WTC11 (cell line): ENCODE measurements around the gene SOCS7. TPM values are rescaled to one million over a fixed set of nuclear protein-coding genes. Genes with fewer than 3 reads are reported as not detected.

Source experiments
- ATAC-seq: fragments of 200-7000 bp; cut with Tn5 transposase; 2 replicates; pipeline ENCODE4 v1.10.0; 2021; ENCODE audit warnings: mild to moderate bottlenecking, moderate library complexity
- CTCF ChIA-PET: fragments of 300-600 bp; sonication (Branson Sonifier 250); formaldehyde crosslinking; loops from one replicate; lab custom pipeline; 2021; ENCODE audit warnings: antibody characterized with exemption; lab: Charles Lee
- POLR2A ChIA-PET: fragments of 350-600 bp; sonication (Branson Sonifier 250); formaldehyde crosslinking; loops from one replicate; lab custom pipeline; 2021; ENCODE audit warnings: antibody characterized with exemption; lab: Charles Lee
- DNase-seq: peaks from one replicate; pipeline ENCODE4 v3.0.0; 2021; ENCODE audit warnings: low spot score
- H3K27ac Mint-ChIP-seq: 2 replicates; pipeline ENCODE4 v1.8.0; 2021; ENCODE audit warnings: mixed read lengths
- H3K27me3 Mint-ChIP-seq: 2 replicates; pipeline ENCODE4 v1.8.0; 2021; ENCODE audit warnings: low read depth, mild to moderate bottlenecking, moderate library complexity, mixed read lengths
- H3K36me3 Mint-ChIP-seq: 2 replicates; pipeline ENCODE4 v1.8.0; 2021; ENCODE audit warnings: mixed read lengths
- H3K4me1 Mint-ChIP-seq: 2 replicates; pipeline ENCODE4 v1.8.0; 2022; ENCODE audit warnings: mixed read lengths
- H3K4me3 Mint-ChIP-seq: 2 replicates; pipeline ENCODE4 v1.8.0; 2021; ENCODE audit warnings: mild to moderate bottlenecking, moderate library complexity, mixed read lengths
- H3K9me3 Mint-ChIP-seq: 2 replicates; pipeline ENCODE4 v1.8.0; 2021; ENCODE audit warnings: mixed read lengths
- ATF1 ChIP-seq: sonication (generic); formaldehyde crosslinking; IDR thresholded peaks from 2 replicates; pipeline ENCODE4 v1.8.1; 2023; ENCODE audit warnings: mild to moderate bottlenecking, moderate library complexity, missing genetic modification reagents
- ELF4 ChIP-seq: sonication (generic); formaldehyde crosslinking; IDR thresholded peaks from 2 replicates; pipeline ENCODE4 v1.8.1; 2022; ENCODE audit warnings: low read depth, mild to moderate bottlenecking, moderate library complexity, missing genetic modification reagents
- GRHL2 ChIP-seq: fragments of 250-450 bp; sonication (Bioruptor Pico); IDR thresholded peaks from 2 replicates; pipeline ENCODE4 v1.8.0; 2022; ENCODE audit warnings: mild to moderate bottlenecking, moderate library complexity; ENCODE audit not compliant: insufficient replicate concordance, severe bottlenecking
- IRF2 ChIP-seq: sonication (generic); formaldehyde crosslinking; IDR thresholded peaks from 2 replicates; pipeline ENCODE4 v1.8.0; 2022; ENCODE audit warnings: low read depth, missing genetic modification reagents, borderline replicate concordance
- JAZF1 ChIP-seq: fragments of 250-450 bp; sonication (Bioruptor Pico); IDR thresholded peaks from 2 replicates; pipeline ENCODE4 v1.9.0; 2021; ENCODE audit warnings: moderate library complexity, mild to moderate bottlenecking, inconsistent platforms
- NFATC4 ChIP-seq: fragments of 250-450 bp; sonication (Bioruptor Pico); IDR thresholded peaks from 2 replicates; pipeline ENCODE4 v1.9.0; 2021; ENCODE audit warnings: mild to moderate bottlenecking
- RELA ChIP-seq: sonication (generic); formaldehyde crosslinking; IDR thresholded peaks from 2 replicates; pipeline ENCODE4 v1.8.1; 2022; ENCODE audit warnings: missing genetic modification reagents, mild to moderate bottlenecking, borderline replicate concordance
- TCF7 ChIP-seq: sonication (generic); formaldehyde crosslinking; IDR thresholded peaks from 2 replicates; pipeline ENCODE4 v1.8.0; 2022; ENCODE audit warnings: mild to moderate bottlenecking, low read depth, missing genetic modification reagents, moderate library complexity
- TEAD1 ChIP-seq: sonication (generic); formaldehyde crosslinking; IDR thresholded peaks from 2 replicates; pipeline ENCODE4 v1.8.0; 2022; ENCODE audit warnings: mild to moderate bottlenecking, missing genetic modification reagents
- ZBTB21 ChIP-seq: sonication (generic); formaldehyde crosslinking; IDR thresholded peaks from 2 replicates; pipeline ENCODE4 v1.8.1; 2023; ENCODE audit warnings: mild to moderate bottlenecking, missing genetic modification reagents, borderline replicate concordance
- ZNF138 ChIP-seq: sonication (generic); formaldehyde crosslinking; conservative IDR thresholded peaks from 2 replicates; pipeline ENCODE4 v1.8.1; 2022; ENCODE audit warnings: mild to moderate bottlenecking, moderate library complexity, missing genetic modification reagents
- ZNF232 ChIP-seq: sonication (generic); formaldehyde crosslinking; IDR thresholded peaks from 2 replicates; pipeline ENCODE4 v1.8.0; 2022; ENCODE audit warnings: mild to moderate bottlenecking, missing genetic modification reagents
- total RNA-seq: library from RNA; stranded (reverse); gene quantifications from 3 replicates; pipeline ENCODE4 v1.2.3, GENCODE V29; 2021
- TF ChIP-seq, protein P1 (sequence below): sonication (generic); formaldehyde crosslinking; IDR thresholded peaks from 2 replicates; pipeline ENCODE4 v1.8.0; 2022; ENCODE audit warnings: mild to moderate bottlenecking, missing genetic modification reagents
- TF ChIP-seq, protein P2 (sequence below): sonication (generic); formaldehyde crosslinking; IDR thresholded peaks from 2 replicates; pipeline ENCODE4 v1.8.0; 2022; ENCODE audit warnings: mild to moderate bottlenecking, missing genetic modification reagents
- TF ChIP-seq, protein P3 (sequence below): sonication (generic); formaldehyde crosslinking; IDR thresholded peaks from 2 replicates; pipeline ENCODE4 v1.8.1; 2023; ENCODE audit warnings: mild to moderate bottlenecking, moderate library complexity, missing genetic modification reagents
- TF ChIP-seq, protein P4 (sequence below): fragments of 250-450 bp; sonication (Bioruptor Pico); IDR thresholded peaks from 2 replicates; pipeline ENCODE4 v1.9.0; 2021; ENCODE audit warnings: mild to moderate bottlenecking
- TF ChIP-seq, protein P5 (sequence below): fragments of 250-450 bp; sonication (Bioruptor Pico); IDR thresholded peaks from 2 replicates; pipeline ENCODE4 v1.9.0; 2021; ENCODE audit warnings: mild to moderate bottlenecking, borderline replicate concordance
- TF ChIP-seq, protein P6 (sequence below): fragments of 250-450 bp; sonication (Bioruptor Pico); IDR thresholded peaks from 2 replicates; pipeline ENCODE4 v1.9.0; 2021; ENCODE audit warnings: moderate library complexity, mild to moderate bottlenecking, inconsistent platforms, borderline replicate concordance
- TF ChIP-seq, protein P7 (sequence below): sonication (generic); formaldehyde crosslinking; IDR thresholded peaks from 2 replicates; pipeline ENCODE4 v1.8.1; 2023; ENCODE audit warnings: mild to moderate bottlenecking, missing genetic modification reagents, moderate library complexity

The SOCS7 gene
- total RNA-seq, 1 experiment from 2014 or later = 33.6 TPM

DNA sequence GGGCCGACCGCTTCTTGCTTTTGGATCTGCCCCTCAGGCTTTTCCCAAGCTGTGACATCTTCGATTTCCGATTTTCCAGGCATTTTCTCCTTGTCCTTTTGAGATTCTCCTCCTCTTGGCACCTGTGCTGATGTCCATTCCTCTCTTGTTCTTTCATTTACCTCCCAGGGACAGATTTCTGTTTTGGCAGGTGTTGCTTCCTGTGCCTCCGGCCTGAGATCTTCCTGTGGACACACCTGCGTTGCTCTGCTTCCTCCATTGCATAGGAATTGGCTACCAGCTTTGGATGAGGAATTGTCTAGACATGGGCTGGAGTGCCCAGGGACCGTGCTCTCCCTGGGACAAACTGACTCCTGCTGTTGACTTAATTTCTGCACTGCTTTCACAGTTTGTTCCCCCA lies 23.0 kb upstream of the SOCS7 start:
- CTCF ChIA-PET = interaction anchor here (1.8 to 10.4 kb wide), 2 partner anchors 17 to 86 kb away, joined by 8 to 221 read pairs; partner anchors contain the start of gene GPR179
- H3K4me3 Mint-ChIP-seq = no peak overlapping the region
- no peaks in the 10 kb centered on the region for H3K9me3 Mint-ChIP-seq
- TF ChIP-seq ZNF138 = no peak
- TF ChIP-seq ZNF232 = no peak
- TF ChIP-seq ELF4 (CRISPR knock-in tag) = no peak
- TF ChIP-seq, protein P1, sequence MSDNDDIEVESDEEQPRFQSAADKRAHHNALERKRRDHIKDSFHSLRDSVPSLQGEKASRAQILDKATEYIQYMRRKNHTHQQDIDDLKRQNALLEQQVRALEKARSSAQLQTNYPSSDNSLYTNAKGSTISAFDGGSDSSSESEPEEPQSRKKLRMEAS (CRISPR knock-in tag) = no peak
- no peak for TF ChIP-seq TEAD1 (CRISPR knock-in tag)
- TF ChIP-seq, protein P2, sequence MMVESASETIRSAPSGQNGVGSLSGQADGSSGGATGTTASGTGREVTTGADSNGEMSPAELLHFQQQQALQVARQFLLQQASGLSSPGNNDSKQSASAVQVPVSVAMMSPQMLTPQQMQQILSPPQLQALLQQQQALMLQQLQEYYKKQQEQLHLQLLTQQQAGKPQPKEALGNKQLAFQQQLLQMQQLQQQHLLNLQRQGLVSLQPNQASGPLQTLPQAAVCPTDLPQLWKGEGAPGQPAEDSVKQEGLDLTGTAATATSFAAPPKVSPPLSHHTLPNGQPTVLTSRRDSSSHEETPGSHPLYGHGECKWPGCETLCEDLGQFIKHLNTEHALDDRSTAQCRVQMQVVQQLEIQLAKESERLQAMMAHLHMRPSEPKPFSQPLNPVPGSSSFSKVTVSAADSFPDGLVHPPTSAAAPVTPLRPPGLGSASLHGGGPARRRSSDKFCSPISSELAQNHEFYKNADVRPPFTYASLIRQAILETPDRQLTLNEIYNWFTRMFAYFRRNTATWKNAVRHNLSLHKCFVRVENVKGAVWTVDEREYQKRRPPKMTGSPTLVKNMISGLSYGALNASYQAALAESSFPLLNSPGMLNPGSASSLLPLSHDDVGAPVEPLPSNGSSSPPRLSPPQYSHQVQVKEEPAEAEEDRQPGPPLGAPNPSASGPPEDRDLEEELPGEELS (CRISPR knock-in tag) = no peak
- TF ChIP-seq NFATC4 = no peak
- TF ChIP-seq RELA (CRISPR knock-in tag) = no peak
- no peak for TF ChIP-seq ATF1 (CRISPR knock-in tag)
- TF ChIP-seq, protein P3, sequence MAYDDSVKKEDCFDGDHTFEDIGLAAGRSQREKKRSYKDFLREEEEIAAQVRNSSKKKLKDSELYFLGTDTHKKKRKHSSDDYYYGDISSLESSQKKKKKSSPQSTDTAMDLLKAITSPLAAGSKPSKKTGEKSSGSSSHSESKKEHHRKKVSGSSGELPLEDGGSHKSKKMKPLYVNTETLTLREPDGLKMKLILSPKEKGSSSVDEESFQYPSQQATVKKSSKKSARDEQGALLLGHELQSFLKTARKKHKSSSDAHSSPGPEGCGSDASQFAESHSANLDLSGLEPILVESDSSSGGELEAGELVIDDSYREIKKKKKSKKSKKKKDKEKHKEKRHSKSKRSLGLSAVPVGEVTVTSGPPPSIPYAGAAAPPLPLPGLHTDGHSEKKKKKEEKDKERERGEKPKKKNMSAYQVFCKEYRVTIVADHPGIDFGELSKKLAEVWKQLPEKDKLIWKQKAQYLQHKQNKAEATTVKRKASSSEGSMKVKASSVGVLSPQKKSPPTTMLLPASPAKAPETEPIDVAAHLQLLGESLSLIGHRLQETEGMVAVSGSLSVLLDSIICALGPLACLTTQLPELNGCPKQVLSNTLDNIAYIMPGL = no peak
- TF ChIP-seq, protein P4, sequence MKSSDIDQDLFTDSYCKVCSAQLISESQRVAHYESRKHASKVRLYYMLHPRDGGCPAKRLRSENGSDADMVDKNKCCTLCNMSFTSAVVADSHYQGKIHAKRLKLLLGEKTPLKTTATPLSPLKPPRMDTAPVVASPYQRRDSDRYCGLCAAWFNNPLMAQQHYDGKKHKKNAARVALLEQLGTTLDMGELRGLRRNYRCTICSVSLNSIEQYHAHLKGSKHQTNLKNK (CRISPR knock-in tag) = no peak
- TF ChIP-seq IRF2 (CRISPR knock-in tag) = no peak
- TF ChIP-seq ZBTB21 (CRISPR knock-in tag) = no peak
- TF ChIP-seq GRHL2 (CRISPR knock-in tag) = no peak
- TF ChIP-seq, protein P5, sequence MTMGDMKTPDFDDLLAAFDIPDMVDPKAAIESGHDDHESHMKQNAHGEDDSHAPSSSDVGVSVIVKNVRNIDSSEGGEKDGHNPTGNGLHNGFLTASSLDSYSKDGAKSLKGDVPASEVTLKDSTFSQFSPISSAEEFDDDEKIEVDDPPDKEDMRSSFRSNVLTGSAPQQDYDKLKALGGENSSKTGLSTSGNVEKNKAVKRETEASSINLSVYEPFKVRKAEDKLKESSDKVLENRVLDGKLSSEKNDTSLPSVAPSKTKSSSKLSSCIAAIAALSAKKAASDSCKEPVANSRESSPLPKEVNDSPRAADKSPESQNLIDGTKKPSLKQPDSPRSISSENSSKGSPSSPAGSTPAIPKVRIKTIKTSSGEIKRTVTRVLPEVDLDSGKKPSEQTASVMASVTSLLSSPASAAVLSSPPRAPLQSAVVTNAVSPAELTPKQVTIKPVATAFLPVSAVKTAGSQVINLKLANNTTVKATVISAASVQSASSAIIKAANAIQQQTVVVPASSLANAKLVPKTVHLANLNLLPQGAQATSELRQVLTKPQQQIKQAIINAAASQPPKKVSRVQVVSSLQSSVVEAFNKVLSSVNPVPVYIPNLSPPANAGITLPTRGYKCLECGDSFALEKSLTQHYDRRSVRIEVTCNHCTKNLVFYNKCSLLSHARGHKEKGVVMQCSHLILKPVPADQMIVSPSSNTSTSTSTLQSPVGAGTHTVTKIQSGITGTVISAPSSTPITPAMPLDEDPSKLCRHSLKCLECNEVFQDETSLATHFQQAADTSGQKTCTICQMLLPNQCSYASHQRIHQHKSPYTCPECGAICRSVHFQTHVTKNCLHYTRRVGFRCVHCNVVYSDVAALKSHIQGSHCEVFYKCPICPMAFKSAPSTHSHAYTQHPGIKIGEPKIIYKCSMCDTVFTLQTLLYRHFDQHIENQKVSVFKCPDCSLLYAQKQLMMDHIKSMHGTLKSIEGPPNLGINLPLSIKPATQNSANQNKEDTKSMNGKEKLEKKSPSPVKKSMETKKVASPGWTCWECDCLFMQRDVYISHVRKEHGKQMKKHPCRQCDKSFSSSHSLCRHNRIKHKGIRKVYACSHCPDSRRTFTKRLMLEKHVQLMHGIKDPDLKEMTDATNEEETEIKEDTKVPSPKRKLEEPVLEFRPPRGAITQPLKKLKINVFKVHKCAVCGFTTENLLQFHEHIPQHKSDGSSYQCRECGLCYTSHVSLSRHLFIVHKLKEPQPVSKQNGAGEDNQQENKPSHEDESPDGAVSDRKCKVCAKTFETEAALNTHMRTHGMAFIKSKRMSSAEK (CRISPR knock-in tag) = no peak
- TF ChIP-seq JAZF1 (CRISPR knock-in tag) = no peak
- no peak for TF ChIP-seq TCF7 (CRISPR knock-in tag)
- TF ChIP-seq, protein P6, sequence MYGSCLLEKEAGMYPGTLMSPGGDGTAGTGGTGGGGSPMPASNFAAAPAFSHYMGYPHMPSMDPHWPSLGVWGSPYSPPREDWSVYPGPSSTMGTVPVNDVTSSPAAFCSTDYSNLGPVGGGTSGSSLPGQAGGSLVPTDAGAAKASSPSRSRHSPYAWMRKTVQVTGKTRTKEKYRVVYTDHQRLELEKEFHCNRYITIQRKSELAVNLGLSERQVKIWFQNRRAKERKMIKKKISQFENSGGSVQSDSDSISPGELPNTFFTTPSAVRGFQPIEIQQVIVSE (CRISPR knock-in tag) = no peak
- TF ChIP-seq, protein P7, sequence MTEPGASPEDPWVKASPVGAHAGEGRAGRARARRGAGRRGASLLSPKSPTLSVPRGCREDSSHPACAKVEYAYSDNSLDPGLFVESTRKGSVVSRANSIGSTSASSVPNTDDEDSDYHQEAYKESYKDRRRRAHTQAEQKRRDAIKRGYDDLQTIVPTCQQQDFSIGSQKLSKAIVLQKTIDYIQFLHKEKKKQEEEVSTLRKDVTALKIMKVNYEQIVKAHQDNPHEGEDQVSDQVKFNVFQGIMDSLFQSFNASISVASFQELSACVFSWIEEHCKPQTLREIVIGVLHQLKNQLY = no peak
- TF ChIP-seq, all 79 proteins: peak for 0
- Mint-ChIP-seq H3K27me3 (no peaks in the 10 kb centered on the region), H3K27ac (0 out of 2 replicates have a peak overlapping the region, but pooled peaks have one; percentile 23), H3K4me1 (peaks cover 39% of the 10 kb centered on the region), H3K36me3 (peaks cover 3% of the 10 kb centered on the region; the same call in 1 of the 2 replicates)
- DNase-seq = no peak
- no peak for ATAC-seq
- POLR2A ChIA-PET = interaction anchor here (0.6 kb wide), 1 partner anchor 56 kb away, joined by 3 read pairs; no protein-coding TSS in a partner anchor
